Measurements from ENCODE around the gene SMIM7.
"Not testable (repeated sequence)": the region's sequence is repeated elsewhere in the genome, so short reads cannot be mapped to it uniquely, and the experiment has no call there.

Gene SMIM7

DNA sequence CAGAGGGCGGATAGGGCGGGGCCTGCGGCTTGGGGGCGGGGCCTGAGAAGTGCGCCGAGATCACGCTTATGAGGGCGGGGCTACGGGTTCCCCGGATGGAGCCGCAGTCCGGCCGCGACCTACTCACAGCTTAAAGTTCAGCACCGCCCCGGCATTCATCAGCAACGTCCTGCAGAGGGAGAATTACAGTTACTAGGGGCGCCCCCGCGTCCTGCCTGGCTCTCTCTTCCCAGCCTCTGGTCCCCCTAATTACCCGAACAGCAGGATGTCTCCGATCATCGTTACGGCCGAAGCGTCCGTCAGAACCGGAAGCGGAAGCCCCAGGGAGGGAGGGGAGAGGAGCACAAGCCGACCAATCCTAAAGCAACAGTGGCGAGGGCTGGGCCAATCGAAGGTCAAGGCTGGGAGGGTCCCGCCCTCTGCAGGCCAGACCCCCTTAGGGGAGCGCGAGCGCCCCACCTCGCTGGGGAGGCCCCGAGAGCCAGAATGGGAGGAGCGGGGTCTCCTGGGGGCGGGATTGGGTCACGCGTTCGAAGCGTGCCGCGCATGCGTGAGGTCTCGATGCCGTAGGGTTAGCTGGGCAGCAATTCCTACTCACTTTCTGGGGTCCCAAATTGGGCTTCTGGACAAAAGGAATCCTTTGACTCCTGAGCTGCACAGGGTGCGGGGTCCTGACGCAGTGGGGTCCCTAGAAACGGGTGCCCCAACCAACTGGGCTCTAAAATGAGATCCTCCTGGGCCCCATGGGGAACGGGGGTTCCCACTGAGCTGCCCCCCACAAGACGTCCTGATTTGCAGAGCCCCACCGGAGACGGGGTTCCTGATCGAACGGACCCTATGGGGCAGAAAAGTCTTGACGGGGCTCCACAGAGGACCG lies at the start of gene SMIM7:
SMIM7 (minus strand) TSS at position 313 of the 877 bp plus-strand sequence; CDS start at position 279, 34 bp downstream.
- peak; percentile 90 for FAIRE-seq

DNA sequence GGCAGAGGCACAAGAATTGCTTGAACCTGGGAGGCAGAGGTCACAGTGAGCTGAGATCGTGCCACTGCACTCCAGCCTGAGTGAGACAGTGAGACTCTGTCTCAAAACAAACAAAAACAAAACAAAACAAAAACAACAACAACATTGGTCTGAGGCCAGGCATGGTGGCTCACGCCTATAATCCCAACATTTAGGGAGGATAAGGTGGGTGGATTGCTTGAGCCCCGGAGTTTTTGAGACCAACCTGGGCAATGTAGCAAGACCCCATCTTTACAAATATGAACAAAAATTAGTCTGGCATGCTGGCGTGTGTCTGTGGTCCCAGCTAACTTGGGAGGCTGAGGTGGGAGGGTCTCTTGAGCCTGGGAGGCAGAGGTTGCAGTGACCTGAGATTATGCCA lies 43.7 kb upstream of the SMIM7 start:
- FAIRE-seq: no peak

DNA sequence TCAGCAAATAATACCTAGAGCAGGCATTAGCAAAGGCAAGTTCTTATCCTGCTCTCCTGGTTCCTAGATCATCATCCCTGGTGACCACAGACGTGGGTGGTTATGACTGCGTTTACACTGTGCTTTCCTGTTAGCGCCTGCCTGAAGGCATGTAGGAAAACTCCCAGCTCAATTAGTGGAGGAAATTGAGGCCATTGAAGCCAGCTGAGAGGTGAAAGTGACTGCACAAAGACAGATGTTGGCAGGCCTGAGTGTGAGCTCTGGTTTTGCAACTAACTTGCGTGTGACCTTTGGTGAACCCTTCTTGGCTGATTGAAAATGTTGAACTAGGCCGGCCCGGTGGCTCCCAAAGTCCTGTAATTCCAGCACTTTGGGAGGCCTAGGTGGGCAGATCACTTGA lies 42.2 kb upstream of the SMIM7 start:
- no peak for FAIRE-seq

DNA sequence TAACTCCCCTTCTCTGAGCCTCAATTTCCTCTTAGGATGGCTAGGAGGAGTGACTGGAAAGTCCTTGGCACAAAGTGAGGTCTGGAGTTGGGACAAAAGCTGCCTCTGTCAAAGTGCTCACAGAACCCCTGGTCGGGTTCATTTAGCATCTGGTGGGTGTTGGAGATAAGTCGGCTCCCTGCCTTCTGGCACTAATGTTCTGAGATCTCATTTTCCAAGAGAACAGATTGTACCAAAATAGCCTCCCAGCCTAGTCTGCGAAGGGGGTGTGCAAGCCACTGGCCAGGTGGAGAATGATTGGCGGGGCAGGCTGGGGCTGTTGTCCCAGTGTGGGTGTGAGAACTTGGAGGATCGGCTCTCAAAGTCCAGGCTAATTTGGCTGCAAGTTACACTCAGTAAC lies 39.0 kb upstream of the SMIM7 start:
- no peak for FAIRE-seq

DNA sequence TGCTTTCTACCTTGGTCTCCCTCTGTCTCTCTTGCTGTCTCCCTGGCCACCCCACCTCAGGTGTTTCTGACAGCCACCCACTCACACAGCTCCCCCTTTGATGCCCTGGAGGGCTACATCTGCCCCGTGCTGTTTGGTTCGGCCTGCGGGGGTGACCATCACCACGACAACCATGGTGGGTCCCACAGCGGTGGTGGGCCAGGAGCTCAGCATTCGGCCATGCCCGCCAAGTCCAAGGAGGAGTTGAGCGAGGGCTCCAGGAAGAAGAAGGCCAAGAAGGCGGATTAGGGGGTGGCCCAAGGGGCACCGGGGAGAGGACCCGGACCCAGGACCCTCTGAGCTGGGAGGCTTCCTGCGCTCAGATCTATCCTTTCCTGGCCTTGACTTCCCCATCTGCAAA lies 28.1 kb upstream of the SMIM7 start:
- FAIRE-seq: no peak

DNA sequence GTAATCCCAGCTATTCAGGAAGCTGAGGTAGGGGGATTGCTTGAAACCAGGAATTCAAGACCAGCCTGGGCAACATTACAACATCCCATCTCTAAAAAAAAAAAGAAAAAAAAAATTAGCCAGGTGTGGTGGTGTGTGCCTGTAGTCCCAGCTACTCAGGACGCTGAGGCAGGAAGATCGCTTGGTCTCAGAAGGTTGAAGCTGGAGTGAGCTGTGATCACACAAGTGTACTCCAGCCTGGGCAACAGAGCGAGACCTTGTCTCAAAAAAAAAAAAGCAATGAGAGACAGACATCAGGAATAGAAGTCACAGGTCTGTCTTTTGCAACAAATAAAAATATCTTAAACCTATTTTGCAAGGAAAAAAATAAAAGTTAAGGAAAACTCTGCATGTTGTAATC lies 24.3 kb upstream of the SMIM7 start:
- FAIRE-seq: no peak

DNA sequence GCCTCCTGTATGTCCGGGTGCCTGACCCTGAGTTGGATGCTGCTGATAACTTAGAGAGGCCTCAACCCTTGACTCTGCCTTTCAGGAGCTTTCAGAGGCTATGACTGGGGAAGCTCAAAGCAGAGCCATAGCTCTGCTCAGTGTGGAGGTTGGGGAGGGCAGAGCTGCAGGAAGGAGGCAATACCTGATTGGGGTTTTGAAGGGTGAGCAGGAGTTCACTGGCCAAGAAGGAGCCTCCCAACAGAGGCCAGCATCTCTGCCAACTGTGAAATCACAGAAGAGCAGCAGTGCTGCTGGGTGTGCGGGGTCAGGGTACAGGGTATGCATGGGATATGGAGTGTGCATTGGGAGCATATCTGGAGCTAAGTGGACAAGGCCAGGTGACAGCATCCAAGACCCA lies 22.6 kb upstream of the SMIM7 start:
- FAIRE-seq: no peak

DNA sequence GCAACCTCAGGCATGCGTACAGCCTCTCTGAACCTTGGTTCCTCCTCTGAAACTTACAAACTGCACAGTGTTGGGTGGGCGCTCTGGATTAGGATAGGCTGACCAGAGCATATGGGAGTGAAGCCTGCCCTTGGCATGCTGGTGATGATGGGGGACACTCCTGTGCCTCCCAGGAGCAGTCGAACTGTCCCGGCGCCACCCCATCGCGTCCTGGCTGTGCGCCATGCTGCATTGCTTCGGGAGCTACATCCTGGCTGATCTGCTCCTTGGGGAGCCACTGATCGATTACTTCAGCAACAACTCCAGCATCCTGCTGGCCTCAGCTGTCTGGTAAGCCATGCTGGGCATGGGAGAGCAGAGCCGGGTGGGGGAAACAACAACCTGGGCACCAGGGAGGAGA lies 19.9 kb upstream of the SMIM7 start:
- FAIRE-seq: no peak

DNA sequence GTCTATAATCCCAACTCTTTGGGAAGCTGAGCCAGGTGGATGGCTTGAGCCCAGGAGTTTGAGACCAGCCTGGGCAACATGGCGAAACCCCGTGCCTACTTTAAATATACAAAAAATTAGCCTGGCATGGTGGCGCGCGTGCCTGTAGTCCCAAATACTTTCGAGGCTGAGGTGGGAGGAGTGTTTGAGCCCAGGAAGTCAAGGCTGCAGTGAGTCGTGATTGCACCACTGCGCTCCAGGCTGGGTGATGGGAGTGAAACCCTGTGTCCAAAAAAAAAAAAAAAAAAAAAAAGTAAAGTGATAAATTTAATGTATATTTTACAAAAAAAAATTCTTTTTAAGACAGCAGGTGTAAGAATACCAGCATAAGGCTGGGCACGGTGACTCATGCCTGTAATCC lies 18.6 kb upstream of the SMIM7 start:
- no peak for FAIRE-seq

DNA sequence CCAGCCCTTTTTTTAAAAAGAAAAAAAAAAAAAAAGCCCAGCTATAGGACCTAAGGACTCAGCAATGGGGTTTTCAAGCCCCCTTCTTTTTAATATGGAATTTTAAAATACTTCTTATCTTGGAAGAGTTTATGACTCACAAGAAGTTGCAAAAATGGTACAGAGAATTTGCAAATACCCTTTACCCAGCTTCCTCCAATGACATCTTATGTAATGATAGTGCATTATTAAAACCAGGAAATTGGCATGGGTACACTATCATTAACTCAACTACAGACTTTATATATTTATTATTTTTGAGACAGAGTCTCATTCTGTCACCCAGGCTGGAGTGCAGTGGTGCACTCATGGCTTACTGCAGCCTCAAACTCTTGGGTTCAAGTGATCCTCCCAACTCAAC lies 17.1 kb upstream of the SMIM7 start:
- no peak for FAIRE-seq

DNA sequence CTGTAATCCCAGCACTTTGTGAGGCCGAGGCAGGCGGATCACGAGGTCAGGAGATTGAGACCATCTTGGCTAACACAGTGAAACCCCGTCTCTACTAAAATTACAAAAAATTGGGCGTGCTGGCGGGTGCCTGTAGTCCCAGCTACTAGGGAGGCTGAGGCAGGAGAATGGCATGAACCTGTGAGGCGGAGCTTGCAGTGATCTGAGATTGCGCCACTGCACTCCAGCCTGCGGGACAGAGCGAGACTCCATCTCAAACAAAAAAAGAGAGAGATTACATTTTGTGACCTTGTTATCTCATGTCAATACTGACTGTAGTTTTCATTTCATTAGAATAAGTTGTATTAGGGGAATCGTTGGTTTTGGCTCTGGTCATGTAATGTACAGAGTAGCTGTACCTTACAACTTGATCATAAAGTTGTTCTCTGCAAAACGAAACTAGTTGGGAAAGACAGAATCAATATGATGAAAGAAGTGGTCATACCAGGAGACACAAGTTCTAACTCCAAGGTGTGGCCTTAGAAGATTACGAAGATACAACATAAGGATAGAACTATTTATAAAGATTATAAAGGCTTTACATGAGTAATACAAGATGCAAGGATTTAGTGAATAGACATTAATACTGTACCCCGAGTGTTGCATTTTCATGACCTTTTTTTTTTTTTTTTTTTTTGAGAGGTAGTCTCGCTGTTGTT lies 16.3 kb upstream of the SMIM7 start:
- FAIRE-seq: no peak

DNA sequence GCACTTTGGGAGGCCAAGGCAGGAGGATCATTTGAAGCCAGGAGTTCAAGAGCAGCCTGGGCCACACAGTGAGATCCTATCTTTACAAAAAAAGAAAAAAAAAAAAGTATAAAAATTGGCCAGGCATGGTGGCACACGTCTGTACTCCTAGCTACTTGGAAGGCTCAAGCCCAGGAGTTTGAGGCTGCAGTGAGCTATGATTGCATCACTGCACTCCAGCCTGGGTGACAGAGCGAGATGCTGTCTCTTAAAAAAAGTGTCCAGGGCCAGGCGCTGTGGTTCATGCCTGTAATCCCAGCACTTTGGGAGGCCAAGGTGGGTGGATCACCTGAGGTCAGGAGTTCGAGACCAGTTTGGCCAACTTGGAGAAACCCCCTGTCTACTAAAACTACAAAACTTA lies 13.9 kb upstream of the SMIM7 start:
- not testable (repeated sequence) for FAIRE-seq

DNA sequence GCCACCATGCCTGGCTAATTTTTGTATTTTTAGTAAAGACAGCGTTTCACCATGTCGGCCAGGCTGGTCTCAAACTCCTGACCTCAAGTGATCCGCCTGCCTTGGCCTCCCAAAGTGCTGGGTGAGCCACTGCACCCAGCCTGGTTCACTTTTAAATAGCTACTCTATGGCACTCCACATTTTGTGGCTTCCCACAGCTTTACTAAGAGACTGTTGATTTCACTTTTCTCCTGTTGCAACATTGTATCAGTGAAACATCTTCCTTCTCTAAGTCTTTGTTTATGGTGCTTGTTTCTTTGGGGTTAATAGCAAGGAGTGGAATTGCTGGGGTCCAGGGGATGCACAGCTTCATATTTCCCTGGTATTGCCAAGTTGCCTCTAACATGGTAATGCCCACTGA lies 13.3 kb upstream of the SMIM7 start:
- FAIRE-seq: no peak

DNA sequence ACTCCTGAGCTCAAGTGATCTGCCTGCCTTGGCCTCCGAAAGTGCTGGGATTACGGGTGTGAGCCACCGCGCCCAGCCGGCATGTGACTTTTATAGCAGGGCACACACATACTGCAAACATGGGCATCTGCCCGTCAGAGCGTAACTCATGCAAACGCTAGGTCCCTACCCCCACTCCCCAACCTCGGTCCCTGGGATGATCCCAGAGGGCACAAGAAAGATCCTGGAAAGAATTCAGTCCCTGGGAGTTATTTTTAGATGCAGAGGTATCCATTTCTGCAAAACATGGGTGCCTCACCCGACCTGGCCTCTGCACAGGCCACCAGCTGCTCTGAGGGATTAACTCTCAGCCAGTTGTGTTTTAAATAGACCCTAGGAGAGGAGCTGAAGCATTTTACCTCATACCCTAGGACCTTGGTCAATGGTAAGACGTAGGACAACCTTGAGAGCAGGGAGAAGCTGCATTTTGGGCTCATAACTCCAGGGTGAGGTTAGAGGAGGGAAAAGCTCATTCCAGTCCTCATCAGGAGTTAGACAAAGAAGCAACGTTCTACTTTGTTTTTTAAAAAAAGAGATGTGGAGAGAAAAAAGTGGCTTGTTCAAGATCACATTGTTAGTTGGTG lies 11.8 kb upstream of the SMIM7 start:
- FAIRE-seq: no peak

DNA sequence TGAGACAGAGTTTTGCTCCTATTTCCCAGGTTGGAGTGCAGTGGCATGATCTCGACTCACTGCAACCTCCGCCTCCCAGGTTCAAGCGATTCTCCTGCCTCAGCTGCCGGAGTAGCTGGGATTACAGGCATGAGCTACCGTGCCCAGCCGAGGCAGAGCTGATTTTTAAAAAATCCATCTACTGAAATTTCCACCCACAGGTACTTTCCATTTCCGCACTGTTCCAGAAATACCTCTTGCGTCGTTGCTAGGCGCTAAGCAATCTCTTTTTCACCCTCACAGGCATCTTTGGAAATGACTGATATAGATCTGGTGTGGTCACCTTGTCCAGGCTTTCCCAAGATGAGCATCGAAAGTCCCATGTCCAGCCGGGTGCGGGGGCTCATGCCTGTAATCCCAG lies 10.3 kb upstream of the SMIM7 start:
- FAIRE-seq: no peak

DNA sequence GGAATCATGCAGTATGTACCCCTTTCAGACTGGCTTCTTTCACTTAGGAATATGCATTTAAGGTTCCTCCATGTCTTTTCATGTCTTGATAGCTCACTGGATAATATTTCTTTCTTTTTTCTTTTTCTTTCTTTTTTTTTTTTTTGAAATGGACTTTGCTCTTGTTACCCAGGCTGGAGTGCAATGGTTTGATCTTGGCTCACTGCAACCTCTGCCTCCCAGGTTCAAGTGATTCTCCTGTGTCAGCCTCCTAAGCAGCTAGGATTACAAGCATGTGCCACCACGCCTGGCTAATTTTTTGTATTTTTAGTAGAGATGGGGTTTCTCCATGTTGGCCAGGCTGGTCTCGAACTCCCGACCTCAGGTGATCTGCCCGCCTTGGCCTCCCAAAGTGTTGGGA lies 8.8 kb upstream of the SMIM7 start:
- not testable (repeated sequence) for FAIRE-seq

DNA sequence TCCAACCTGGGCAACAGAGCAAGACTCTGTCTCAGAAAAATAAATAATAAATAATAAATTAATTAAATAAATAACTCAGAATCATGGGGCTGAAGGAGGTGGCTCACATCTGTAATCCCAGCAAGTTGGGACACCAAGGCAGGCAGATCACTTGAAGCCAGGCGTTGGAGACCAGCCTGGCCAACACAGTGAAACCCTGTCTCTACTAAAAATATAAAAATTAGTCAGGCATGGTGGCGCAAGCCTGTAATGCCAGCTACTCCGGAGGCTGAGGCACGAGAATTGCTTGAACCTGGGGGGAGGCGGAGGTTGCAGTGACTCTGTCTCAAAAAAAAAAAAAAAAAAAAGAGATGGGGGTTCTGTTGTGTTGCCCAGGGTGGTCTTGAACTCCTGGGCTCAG lies 8.2 kb upstream of the SMIM7 start:
- FAIRE-seq: no peak

DNA sequence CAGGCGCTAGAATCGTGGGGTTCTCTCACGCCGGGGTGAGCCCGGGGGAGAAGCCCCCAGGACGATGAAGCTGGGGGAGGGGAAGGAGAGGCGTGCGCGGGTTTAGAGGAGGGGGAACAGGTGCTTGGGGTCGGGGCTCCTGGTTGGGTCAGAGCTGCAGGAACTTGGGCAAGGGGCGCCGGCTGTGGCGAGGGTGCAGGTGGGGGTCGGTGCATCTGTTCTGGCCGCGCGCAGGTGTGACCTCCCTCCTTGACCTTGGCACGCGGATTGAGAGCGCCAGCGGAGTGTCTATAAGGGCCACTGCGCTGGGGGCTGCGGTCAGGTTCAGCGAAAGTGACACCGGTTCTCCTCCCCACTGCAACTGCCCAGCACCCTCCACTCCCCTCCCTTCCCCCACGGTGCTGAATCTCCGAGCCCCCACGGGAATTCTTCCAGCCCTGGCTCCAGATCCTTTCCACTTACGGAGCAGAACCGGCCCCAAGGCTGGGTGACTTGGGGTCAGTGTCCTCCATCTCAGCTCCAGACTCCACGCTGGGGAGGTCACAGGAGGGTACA lies 1.6 kb upstream of the SMIM7 start:
- FAIRE-seq: no peak

DNA sequence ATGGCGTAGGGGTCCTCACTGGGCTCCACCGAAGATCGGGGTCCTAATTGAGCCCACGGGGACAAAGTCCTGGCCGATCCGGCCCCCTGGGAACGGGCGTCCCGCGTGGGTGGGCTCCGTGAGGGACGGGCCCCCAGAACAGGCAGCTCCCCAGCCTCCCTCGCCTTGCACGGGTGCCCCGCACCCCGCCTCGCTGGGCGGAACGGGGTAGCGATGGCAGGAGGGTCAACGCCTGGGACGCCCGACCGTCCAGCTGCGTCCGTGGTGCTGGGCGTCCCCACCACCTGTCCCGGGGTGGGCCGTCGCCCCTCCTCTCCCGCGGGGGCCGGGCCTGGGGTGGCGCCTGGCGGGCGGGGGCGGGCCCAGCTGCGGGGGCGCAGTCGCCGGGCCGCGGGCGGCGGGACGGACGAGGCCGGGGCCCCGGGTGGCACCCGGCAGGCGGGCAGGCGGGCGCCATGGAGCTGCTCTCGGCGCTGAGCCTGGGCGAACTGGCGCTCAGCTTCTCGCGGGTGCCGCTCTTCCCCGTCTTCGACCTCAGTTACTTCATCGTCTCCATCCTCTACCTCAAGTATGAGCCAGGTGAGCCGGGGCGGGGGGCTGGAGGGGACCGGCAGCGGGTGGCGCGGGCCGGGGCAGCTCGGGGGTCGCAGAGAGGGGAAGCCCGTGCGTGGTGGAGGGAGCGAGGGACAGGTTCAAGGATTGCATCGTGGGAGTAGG lies 977 bp upstream of the SMIM7 start, which contains the start of gene TMEM38A:
TMEM38A (plus strand) TSS at position 377 of the 717 bp plus-strand sequence; CDS start at position 456, 79 bp downstream.
- no peak for FAIRE-seq

DNA sequence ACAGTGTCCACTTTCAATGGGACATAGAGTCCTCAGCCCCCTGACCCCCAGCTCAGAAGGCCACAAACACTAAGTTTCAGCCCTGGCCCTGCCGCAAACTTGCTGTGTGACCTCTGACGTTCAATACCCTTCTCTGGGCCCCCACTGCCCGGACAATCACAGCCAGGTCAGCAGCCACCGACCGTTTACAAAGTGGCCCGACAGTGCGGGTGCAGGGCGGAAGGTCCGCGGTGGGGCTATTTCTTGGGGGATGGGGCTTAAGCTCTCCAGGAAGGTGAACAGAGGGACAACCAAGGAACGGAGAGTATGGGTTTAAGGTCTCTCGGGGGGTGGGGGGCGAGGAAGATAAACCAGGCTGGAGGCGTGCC lies 496 bp downstream of the SMIM7 start:
- FAIRE-seq: no peak

DNA sequence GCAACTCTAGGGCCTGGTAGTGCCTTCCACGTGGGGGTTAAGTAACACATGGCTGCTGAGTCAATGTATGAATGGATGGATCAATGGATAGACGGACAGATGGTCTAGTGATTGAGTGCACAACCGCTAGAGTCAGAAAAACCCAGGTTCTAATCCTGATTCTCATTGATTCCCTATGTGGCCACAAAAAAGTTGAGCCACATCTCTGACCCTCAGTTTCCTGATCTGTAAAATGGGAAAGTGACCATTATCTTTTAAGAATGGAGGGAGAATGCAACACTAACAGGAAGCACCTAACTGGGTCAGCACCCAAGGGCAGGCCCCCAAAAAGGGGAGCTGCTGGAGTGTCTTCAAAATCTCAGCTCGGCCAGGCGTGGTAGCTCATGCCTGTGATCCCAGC lies 2.6 kb downstream of the SMIM7 start:
- no peak for FAIRE-seq

DNA sequence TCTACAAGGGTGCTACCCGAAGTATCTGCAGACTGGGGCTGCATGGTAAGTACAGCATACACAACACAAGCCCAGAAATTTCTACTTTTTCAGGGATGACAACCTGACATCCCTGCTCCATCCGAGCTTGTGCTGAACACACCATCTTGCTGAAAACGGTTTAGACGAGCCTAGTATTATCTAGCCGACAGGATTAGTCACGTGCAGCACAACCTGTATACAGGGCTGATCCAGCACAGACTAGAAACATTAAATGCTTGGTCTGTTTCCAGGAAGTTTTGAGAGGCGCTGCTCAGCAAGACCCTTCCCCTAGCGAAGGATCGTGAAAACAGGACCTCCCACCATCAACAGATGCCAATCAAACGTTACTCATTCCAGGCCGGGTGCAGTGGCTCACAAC lies 4.2 kb downstream of the SMIM7 start:
- no peak for FAIRE-seq

DNA sequence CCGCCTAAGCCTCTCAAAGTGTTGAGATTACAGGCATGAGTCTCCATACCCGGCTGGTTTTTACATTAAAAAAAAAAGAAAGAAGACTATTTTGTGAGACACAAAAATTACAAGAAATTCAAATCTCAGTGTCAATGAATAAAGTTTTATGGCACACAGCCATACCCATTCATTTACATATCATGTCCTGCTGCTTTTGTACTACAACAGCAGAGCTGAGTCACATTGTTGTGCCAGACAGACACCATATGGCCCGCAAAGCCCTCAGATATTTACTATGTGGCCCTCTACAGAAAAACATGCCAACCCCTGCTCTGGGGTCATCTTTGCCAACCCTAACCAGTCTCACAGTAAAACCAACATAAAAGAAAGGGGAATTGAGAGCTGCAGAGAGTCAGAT lies 5.3 kb downstream of the SMIM7 start:
- no peak for FAIRE-seq
